Peyer's patch (tissue), 4 donors: ENCODE results near the gene SCUBE3.

Experiments
- POLR2A ChIP-seq, 2 donors: fragments of 450-650 bp; IDR thresholded peaks; one replicate each; pipeline ENCODE4 v1.5.1; 2017; ENCODE audit warnings: antibody characterized with exemption in 2 of 2, mild to moderate bottlenecking in 2 of 2, moderate library complexity in 2 of 2
- TF ChIP-seq, protein P1 (sequence below), 6 experiments: fragments of 450-650 bp in 4 of 6; fragments of 200-600 bp in 2 of 6; sonication (generic) in 1 of 6; IDR thresholded peaks; one replicate each; pipeline ENCODE4 v1.5.1; 2017 to 2019; ENCODE audit warnings: antibody characterized with exemption in 6 of 6, mild to moderate bottlenecking in 3 of 6, moderate library complexity in 1 of 6

GRCh38 chr6:35239581-35239980 is 25.8 kb downstream of the SCUBE3 start:
- TF ChIP-seq, protein P1, sequence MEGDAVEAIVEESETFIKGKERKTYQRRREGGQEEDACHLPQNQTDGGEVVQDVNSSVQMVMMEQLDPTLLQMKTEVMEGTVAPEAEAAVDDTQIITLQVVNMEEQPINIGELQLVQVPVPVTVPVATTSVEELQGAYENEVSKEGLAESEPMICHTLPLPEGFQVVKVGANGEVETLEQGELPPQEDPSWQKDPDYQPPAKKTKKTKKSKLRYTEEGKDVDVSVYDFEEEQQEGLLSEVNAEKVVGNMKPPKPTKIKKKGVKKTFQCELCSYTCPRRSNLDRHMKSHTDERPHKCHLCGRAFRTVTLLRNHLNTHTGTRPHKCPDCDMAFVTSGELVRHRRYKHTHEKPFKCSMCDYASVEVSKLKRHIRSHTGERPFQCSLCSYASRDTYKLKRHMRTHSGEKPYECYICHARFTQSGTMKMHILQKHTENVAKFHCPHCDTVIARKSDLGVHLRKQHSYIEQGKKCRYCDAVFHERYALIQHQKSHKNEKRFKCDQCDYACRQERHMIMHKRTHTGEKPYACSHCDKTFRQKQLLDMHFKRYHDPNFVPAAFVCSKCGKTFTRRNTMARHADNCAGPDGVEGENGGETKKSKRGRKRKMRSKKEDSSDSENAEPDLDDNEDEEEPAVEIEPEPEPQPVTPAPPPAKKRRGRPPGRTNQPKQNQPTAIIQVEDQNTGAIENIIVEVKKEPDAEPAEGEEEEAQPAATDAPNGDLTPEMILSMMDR (IDR thresholded peaks at IDR 0.05): no peak
- TF ChIP-seq POLR2A (IDR thresholded peaks at IDR 0.05): no peak
